T-helper 17 cell (primary cell): ENCODE measurements around the gene CHGA. TPM values are rescaled to one million over a fixed set of nuclear protein-coding genes. Genes with fewer than 3 reads are reported as not detected.

Experiments
- ATAC-seq: fragments of 150-1000 bp; cut with Tn5 transposase; 2 replicates; pipeline ENCODE4 v1.10.0; 2021; ENCODE audit warnings: mild to moderate bottlenecking, moderate library complexity
- DNase-seq, 3 donors: peaks; one replicate each; pipeline versions ENCODE4 v3.0.0 to v3.0.0-alpha.2; 2020 to 2021
- H3K9me3 ChIP-seq: one replicate; pipeline ENCODE4 v1.7.0; 2013; ENCODE audit warnings: low read length, mild to moderate bottlenecking; ENCODE audit not compliant: control insufficient read depth, poor library complexity, severe bottlenecking
- H3K27ac Mint-ChIP-seq: one replicate; pipeline ENCODE4 v1.8.0; 2022; ENCODE audit warnings: mild to moderate bottlenecking, moderate library complexity, mixed read lengths
- H3K27me3 Mint-ChIP-seq: one replicate; pipeline ENCODE4 v1.8.0; 2022; ENCODE audit warnings: mixed read lengths
- H3K36me3 Mint-ChIP-seq: one replicate; pipeline ENCODE4 v1.8.0; 2022; ENCODE audit warnings: low read depth, mixed read lengths
- H3K4me1 Mint-ChIP-seq: one replicate; pipeline ENCODE4 v1.8.0; 2022; ENCODE audit warnings: mild to moderate bottlenecking, mixed read lengths
- H3K4me3 Mint-ChIP-seq: one replicate; pipeline ENCODE4 v1.8.0; 2022; ENCODE audit warnings: mild to moderate bottlenecking, moderate library complexity, mixed read lengths
- total RNA-seq, 4 donors: library from RNA in 2 of 4; stranded (reverse) in 2 of 4; gene quantifications; one replicate each; pipeline ENCODE4 v1.2.3 and lab custom pipeline; 2022 to 2026

Gene CHGA
- total RNA-seq, 2 donors from 2014 or later = not detected

- no peak overlapping the region for H3K27ac Mint-ChIP-seq
- H3K36me3 Mint-ChIP-seq = no peaks in the 10 kb centered on the region
- H3K27me3 Mint-ChIP-seq = peaks cover 7% of the 10 kb centered on the region
- no peak overlapping the region for H3K4me3 Mint-ChIP-seq
- H3K4me1 Mint-ChIP-seq = no peaks in the 10 kb centered on the region
- ATAC-seq (no peak), DNase-seq (no peak)
- H3K9me3 ChIP-seq = no peaks in the 10 kb centered on the region
Measured at GRCh38 chr14:92892589-92892988, 30.4 kb upstream of the CHGA start.

- ATAC-seq = no peak
- Mint-ChIP-seq H3K4me1 (peaks cover 8% of the 10 kb centered on the region), H3K27me3 (peaks cover 22% of the 10 kb centered on the region), H3K36me3 (no peaks in the 10 kb centered on the region), H3K4me3 (no peak overlapping the region), H3K27ac (no peak overlapping the region)
- no peak for DNase-seq
- no peaks in the 10 kb centered on the region for H3K9me3 ChIP-seq
Measured at GRCh38 chr14:92895352-92895878, 27.5 kb upstream of the CHGA start.

- H3K9me3 ChIP-seq = no peaks in the 10 kb centered on the region
- H3K36me3 Mint-ChIP-seq = no peaks in the 10 kb centered on the region
- ATAC-seq (peak; percentile 46), DNase-seq (no peak)
- no peak overlapping the region for H3K4me3 Mint-ChIP-seq
- H3K4me1 Mint-ChIP-seq = peaks cover 16% of the 10 kb centered on the region
- peaks cover 41% of the 10 kb centered on the region for H3K27me3 Mint-ChIP-seq
- H3K27ac Mint-ChIP-seq = no peak overlapping the region
Measured at GRCh38 chr14:92897922-92898565, 24.9 kb upstream of the CHGA start.

- no peak for ATAC-seq
- H3K27ac Mint-ChIP-seq = no peak overlapping the region
- H3K36me3 Mint-ChIP-seq = no peaks in the 10 kb centered on the region
- H3K27me3 Mint-ChIP-seq = peaks cover 47% of the 10 kb centered on the region
- peak overlapping the region; percentile 51 for H3K4me3 Mint-ChIP-seq
- peaks cover 22% of the 10 kb centered on the region for H3K4me1 Mint-ChIP-seq
- no peak for DNase-seq
- no peaks in the 10 kb centered on the region for H3K9me3 ChIP-seq
Measured at GRCh38 chr14:92898566-92899131, 24.3 kb upstream of the CHGA start.

GRCh38 chr14:92900660-92901059 lies 22.3 kb upstream of the CHGA start:
- Mint-ChIP-seq H3K36me3 (no peaks in the 10 kb centered on the region), H3K27ac (no peak overlapping the region), H3K4me3 (no peak overlapping the region), H3K27me3 (peaks cover 48% of the 10 kb centered on the region), H3K4me1 (peaks cover 22% of the 10 kb centered on the region)
- H3K9me3 ChIP-seq = no peaks in the 10 kb centered on the region
- ATAC-seq = no peak
- no peak for DNase-seq

- Mint-ChIP-seq H3K27me3 (peaks cover 47% of the 10 kb centered on the region), H3K36me3 (no peaks in the 10 kb centered on the region), H3K4me3 (no peak overlapping the region), H3K27ac (no peak overlapping the region), H3K4me1 (peaks cover 22% of the 10 kb centered on the region)
- no peak for ATAC-seq
- no peak for DNase-seq
- H3K9me3 ChIP-seq = no peaks in the 10 kb centered on the region
Measured at GRCh38 chr14:92902191-92902590, 20.8 kb upstream of the CHGA start.

GRCh38 chr14:92902726-92903125 lies 20.2 kb upstream of the CHGA start:
- no peaks in the 10 kb centered on the region for H3K9me3 ChIP-seq
- no peak overlapping the region for H3K27ac Mint-ChIP-seq
- peaks cover 47% of the 10 kb centered on the region for H3K27me3 Mint-ChIP-seq
- ATAC-seq = no peak
- no peak for DNase-seq
- H3K4me1 Mint-ChIP-seq = peaks cover 21% of the 10 kb centered on the region
- H3K36me3 Mint-ChIP-seq = no peaks in the 10 kb centered on the region
- H3K4me3 Mint-ChIP-seq = no peak overlapping the region

- ATAC-seq = no peak
- no peak overlapping the region for H3K4me3 Mint-ChIP-seq
- H3K27ac Mint-ChIP-seq = no peak overlapping the region
Measured at GRCh38 chr14:92903359-92903758, 19.6 kb upstream of the CHGA start.

GRCh38 chr14:92905667-92906066 lies 17.3 kb upstream of the CHGA start:
- no peak for ATAC-seq
- Mint-ChIP-seq H3K36me3 (no peaks in the 10 kb centered on the region), H3K4me3 (no peak overlapping the region), H3K4me1 (peaks cover 13% of the 10 kb centered on the region), H3K27ac (no peak overlapping the region), H3K27me3 (peaks cover 31% of the 10 kb centered on the region)
- H3K9me3 ChIP-seq = no peaks in the 10 kb centered on the region
- no peak for DNase-seq

More at GRCh38 chr14:92903359-92903758, 19.6 kb upstream of the CHGA start:
- peaks cover 16% of the 10 kb centered on the region for H3K4me1 Mint-ChIP-seq
- DNase-seq = no peak
- H3K36me3 Mint-ChIP-seq = no peaks in the 10 kb centered on the region
- H3K27me3 Mint-ChIP-seq = peaks cover 40% of the 10 kb centered on the region
- H3K9me3 ChIP-seq = no peaks in the 10 kb centered on the region

GRCh38 chr14:92906420-92906819 lies 16.5 kb upstream of the CHGA start:
- H3K4me3 Mint-ChIP-seq = no peak overlapping the region
- H3K27me3 Mint-ChIP-seq = peaks cover 25% of the 10 kb centered on the region
- no peaks in the 10 kb centered on the region for H3K9me3 ChIP-seq
- ATAC-seq (no peak), DNase-seq (no peak)
- H3K27ac Mint-ChIP-seq = no peak overlapping the region
- H3K36me3 Mint-ChIP-seq = no peaks in the 10 kb centered on the region
- H3K4me1 Mint-ChIP-seq = peaks cover 13% of the 10 kb centered on the region

GRCh38 chr14:92906823-92907222 lies 16.1 kb upstream of the CHGA start:
- no peaks in the 10 kb centered on the region for H3K36me3 Mint-ChIP-seq
- no peaks in the 10 kb centered on the region for H3K9me3 ChIP-seq
- H3K27ac Mint-ChIP-seq = no peak overlapping the region
- peaks cover 13% of the 10 kb centered on the region for H3K4me1 Mint-ChIP-seq
- no peak for DNase-seq
- no peak for ATAC-seq
- H3K4me3 Mint-ChIP-seq = no peak overlapping the region
- H3K27me3 Mint-ChIP-seq = peaks cover 25% of the 10 kb centered on the region

GRCh38 chr14:92907316-92907911 lies 15.5 kb upstream of the CHGA start:
- no peak for ATAC-seq
- Mint-ChIP-seq H3K36me3 (no peaks in the 10 kb centered on the region), H3K4me3 (no peak overlapping the region), H3K27ac (peak overlapping the region; percentile 21), H3K27me3 (peaks cover 20% of the 10 kb centered on the region), H3K4me1 (peaks cover 12% of the 10 kb centered on the region)
- no peak for DNase-seq
- H3K9me3 ChIP-seq = no peaks in the 10 kb centered on the region

GRCh38 chr14:92914087-92914656 lies 8.8 kb upstream of the CHGA start:
- Mint-ChIP-seq H3K36me3 (no peaks in the 10 kb centered on the region), H3K4me3 (no peak overlapping the region), H3K27me3 (peaks cover 13% of the 10 kb centered on the region), H3K27ac (no peak overlapping the region), H3K4me1 (peaks cover 2% of the 10 kb centered on the region)
- DNase-seq (no peak), ATAC-seq (no peak)
- H3K9me3 ChIP-seq = no peaks in the 10 kb centered on the region
